NOMO-1 (cell line): ENCODE results near the gene STRA8.

Experiments
- DNase-seq, 2 experiments: peaks; one replicate each; lab custom pipeline; 2025; ENCODE audit not compliant: unreplicated experiment in 2 of 2; lab: John Stamatoyannopoulos, UW

STRA8 gene, protein sequence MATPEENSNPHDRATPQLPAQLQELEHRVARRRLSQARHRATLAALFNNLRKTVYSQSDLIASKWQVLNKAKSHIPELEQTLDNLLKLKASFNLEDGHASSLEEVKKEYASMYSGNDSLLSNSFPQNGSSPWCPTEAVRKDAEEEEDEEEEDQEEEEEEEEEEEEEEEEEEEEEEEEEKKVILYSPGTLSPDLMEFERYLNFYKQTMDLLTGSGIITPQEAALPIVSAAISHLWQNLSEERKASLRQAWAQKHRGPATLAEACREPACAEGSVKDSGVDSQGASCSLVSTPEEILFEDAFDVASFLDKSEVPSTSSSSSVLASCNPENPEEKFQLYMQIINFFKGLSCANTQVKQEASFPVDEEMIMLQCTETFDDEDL

DNA sequence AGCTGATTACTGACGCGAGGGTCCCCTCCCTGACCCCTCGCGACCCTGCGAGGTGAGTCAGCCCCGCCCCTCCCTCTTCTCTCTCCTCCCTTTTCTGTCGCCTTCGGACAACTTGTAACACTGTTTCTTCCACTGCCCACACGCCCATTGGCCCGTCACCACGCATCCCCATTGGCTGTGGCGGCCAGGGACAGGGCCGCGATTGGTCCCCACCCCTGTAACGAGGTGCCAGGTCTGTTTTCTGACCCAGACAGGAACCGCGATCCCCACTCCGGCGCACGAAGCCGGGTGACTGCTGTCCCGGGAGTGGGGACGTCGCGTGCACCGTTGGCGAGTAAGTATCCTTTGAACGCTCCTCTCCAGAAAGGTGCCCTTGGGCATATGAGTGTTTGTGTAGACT, at the start of gene STRA8:
TSS of gene STRA8 (plus strand) at position 269 of the 400 bp plus-strand sequence. CDS start 6,687 bp downstream, outside the sequence.
- DNase-seq = no peak

DNA sequence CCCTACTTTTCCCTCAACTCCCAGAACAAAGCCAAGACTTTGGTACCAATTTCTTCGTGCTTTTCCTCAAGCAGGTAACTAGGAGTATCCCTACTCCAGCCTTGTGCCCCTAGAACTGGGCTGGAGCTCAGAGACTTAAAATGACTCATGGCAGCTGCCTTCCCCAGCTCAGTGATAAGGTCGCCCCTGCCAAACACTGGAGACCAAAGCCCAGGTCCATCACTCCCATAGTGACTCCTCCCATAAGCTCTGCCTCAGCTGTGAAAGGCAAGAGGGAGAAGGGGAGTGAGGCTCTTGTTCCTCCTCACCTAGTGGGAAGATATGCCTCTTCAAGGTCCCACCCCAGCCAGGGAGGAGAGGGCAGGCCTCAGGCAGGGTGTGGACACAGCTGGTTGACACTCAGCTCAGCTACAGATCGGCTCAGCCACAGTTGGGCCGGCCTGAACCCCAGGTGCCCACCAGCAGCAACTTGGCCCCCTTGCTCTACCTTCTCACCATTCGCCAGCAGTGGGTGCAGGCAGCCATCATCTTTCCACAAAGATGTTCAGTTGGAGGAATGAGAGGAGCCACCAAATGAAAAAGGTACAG, 49.3 kb upstream of the STRA8 start:
- DNase-seq = no peak

DNA sequence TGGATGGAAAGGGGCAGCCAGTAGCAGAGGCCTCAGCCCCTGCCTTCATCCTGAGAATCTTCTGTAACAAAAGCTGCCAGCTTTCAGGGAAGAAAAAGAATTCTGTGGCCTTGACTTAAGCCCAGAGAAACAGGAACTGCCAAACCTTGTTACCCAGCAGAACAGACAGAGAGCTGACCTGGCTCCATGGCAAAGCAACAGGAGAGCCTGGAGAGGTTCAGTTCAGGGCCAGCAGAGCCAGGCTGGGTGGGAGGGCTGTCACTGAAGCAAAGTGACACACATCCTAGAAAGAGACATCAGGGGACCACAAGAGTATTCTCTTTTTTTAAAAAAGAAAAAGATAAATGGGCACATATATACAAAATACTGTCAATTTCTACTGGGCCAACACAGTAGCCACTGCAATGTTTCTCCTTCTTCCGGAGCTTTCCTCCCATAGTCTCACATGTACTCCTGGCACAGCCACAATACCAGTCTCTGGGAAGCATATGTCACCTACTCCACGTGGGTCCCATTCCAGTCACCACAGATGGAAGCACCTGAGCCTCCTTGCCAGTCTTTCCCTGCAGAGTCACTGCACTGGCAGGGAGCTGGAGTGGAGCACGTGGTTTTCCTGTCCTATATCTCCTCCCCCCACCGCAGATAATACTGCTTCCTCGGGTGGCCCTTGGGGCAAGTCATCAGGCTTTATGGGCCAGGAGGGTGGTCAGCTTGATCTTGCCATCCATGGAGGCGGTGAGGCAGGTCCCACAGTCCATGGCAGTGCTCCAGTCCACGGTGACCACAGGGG, 48.0 kb upstream of the STRA8 start:
- no peak for DNase-seq

DNA sequence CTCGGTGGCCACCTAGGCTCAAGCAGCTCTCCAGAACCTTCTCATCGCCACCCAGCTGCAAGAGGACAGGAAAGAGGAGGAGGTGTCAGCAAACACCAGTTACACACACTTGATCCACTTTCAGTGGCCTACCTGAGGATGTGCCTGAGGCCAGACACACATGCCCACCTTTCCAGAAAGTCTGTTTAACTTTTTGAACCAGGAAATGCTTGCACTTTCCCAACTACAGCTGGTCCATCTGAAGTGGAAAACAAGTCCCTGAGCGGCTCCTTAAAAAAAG, 47.4 kb upstream of the STRA8 start:
- DNase-seq = no peak

DNA sequence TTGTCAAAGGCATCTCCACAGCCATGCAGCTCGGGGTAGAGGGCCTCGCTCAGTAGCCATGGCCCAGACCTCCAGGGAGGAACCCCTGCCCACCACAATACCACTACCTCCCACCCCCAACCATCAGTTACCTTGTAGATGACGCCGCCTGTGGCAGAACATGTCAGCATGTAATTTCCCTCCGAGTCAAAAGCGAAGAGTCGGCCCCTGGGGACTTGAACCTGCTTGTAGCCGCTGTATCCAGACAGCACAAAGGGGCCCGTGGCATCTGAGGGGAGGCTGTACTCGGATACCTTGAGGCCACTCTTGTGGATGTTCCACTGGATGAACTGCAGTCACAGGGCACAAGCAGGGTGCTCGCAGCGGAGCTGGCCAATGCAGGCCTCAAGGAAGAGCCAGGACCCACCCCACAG, 46.8 kb upstream of the STRA8 start:
- DNase-seq = no peak

DNA sequence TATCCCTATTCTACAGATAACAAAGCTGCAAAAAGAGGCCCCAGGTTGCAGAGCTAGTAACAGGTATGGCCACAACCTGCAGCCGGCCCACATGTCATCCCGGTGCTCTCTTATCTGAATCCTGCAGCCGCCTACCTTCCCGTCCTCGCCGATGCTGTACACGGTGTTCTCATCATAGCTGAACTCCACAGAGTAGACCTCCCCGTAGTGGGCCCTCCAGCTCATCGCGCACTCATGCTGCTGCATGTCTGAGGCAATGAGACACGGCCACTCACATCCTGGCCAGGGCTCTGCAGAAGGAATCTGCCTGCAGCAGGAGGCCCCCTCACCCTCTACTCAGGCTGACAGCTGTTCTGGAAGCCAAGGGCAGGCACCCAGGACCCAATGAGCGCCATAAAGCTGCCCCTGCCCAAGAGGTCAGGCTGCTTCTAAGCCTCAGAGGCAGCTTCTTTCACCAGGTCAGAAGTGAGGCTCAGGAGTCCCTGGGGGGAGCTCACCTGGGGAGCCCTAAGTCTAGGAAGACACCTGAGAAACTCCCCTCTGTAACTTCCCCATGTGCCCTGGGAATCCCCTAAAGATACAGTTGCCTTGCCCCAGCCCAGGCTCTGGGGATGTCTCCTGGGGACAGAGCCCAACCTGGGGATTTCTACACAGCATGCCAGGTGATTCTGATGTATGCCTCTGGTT, 45.2 kb upstream of the STRA8 start:
- no peak for DNase-seq

DNA sequence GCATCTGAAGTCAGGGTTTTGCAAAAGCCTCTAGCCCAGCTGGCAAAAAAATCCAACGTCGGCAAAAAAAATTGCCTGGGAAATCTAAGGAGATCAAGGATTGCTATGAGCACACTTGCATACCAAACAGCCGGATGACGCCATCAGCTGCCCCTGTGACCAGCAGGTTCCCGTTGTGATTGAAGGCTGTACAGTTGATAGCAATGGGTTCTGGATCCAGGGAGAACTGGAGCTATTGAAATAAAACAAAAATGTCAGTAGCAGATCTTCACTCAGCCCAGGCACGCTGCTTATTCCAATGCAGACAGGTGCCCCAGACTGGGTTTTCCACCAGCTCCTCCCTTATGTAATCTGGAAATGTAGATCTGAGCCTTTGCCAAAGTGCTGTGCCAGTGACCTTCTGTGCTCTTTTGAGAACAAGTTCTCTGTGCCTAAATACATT, 44.4 kb upstream of the STRA8 start:
- DNase-seq = no peak

DNA sequence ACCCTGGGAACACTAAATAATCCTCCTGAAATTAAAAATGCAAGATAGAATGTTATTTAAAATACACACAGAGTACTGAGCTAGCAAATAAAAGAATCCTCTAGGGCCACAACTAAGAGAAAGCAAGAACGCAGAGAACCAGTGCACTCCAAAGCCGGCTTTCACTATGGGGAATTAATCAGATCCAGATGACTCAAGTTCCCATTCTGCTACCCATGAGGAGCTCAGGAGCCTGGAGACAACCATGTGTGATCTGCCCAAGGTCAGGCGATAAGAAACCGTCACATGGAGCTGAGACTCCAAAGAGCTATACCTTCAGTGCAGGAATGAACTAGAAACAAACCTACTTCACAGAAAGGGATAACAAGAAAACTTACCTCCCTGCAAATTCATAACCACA, 43.7 kb upstream of the STRA8 start:
- no peak for DNase-seq

DNA sequence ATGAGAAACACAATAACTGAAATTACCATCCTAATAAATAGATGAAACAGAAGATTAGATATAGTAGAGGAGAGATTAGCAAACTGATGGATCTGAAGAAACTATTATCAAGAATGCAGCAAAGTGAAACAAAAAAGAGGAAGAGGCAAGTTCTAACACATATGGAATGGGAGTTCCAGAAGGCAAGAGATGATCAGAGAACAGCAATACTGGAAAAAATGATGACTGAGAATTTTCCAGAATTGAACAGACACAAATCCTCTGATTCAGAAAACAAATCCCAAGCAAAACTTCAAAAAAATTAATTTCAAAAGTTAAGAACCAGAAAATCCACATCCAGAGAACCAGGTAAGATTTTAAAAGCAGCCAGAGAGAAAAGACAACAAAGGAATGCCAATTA, 42.9 kb upstream of the STRA8 start:
- DNase-seq = no peak

DNA sequence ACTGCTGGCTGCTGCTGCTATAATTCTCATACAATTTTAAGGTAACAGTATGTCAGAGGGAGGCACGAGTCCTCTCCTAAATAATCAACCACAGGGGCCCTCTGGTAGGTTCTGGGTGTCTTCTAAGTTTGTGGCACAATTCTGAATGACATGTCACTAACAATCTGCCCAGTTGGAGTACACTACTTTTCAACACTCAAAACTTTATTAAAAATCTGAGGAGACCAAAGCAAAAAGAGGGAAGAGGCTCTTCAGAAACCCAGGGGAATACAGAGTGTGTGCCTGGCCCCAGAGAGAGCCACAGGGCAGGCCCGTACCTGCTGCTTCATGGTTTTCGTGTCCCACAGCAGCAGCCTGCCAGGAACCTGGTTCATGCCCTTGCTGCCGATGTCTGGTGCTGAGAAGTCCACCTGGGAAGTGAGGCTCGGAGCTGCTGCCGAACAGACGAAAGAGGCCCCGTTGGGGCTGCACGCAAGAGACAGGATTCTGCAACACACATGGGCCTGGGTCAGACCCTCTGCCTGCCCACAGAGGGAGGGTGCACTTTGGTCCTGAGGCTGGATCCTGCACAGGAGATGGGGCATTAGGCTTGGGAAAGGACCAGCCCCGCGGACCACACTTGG, 40.6 kb upstream of the STRA8 start:
- no peak for DNase-seq

DNA sequence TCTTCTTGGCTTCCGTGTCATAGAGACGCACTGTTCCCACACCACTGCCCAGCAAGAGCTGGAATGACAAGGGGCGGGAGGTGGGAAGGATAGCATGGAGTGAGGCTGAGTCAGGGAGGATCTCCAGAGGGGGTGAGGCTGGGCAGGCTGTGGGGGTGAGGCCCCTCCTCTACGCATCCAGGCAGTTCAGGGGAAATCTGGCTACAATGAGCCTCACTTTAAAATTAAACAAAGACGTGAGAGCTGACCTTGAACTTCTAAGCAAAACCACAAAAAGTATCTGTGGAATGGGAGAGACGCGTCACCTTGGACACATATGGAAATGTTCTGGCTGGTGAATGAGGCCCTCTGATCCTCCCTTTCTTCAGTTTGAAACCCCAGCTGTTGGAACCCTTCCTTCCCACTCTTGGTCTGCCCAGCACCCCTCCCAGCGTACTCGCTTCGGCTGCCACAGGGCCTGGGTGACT, 40.0 kb upstream of the STRA8 start:
- DNase-seq = no peak

DNA sequence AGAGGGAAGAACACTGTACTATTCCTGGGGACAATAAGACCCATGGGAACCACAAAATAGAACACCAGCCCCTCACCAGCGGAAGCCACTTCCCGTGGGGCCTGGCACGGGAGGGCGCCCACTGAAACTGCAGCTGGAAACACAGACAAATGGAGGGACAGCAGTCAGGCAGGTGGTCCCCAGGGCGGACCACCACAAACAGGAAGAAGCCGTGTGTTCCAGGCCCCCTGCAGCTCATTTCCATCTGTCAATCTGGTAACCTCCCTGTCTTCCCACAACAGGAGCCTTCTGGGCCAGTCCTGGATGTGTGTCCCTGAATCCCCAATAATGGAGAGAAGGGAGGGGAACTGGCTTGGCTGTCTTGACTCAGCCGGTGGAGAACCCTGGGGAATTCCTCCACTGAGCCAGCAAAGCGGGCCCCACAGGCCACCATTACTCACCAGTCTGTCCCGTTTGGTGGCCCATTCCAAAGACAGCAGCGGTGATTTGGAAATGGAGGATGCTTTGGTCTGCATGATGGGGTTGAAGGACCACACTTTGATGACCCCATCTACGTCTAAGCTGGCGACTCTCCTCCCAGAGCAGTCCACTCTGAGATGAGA, 39.0 kb upstream of the STRA8 start:
- DNase-seq = no peak

DNA sequence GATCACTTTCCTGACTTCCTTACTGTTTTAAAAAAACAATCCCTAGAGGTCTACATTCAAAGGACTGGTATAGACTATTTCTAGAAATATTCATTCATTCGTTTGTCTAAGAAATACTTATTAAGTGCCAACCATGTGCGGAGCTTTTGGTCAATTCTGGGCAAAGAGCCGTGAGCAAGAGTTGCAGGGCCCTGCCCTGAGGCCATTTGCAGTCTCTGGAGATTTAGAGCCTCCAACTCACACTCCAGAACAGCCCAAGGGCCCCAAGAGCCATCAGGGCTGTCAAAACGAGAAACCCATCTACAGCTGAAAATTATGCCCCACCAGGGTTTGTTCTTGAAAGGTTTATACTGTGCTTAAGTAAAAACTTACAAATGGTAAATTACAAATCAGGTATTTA, 38.5 kb upstream of the STRA8 start:
- DNase-seq = no peak

DNA sequence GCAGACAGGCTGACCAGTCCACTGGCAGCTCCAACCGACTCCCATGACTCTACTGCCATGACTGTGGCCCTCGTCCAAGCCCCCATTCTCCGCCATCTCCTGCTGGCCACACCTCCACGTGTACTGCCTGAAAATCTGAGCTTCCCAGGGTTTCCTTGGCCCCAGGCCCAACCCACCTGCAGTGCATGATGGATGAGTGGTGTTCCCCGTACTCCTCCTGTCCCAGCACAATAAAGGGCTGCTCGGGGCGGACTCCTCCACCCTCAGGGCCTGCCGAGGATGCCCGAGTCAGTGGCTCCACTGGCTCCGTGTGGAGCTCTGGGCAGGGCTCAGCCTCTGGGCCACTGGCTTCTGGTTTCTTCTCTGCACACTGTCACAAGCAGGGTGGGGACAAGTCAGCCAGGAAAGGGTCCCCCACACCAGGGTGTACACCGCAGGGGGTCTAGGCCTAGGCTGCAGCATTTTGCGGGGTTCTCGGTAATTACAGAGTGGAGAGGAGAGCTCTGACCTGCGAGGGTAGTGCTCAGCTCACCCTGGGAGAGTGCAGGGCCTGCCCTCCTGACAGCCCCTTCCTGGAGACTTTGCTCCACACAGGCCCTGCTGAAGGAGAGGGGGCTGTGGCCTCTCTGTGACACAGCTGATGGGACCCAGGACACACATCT, 37.5 kb upstream of the STRA8 start:
- DNase-seq = no peak

DNA sequence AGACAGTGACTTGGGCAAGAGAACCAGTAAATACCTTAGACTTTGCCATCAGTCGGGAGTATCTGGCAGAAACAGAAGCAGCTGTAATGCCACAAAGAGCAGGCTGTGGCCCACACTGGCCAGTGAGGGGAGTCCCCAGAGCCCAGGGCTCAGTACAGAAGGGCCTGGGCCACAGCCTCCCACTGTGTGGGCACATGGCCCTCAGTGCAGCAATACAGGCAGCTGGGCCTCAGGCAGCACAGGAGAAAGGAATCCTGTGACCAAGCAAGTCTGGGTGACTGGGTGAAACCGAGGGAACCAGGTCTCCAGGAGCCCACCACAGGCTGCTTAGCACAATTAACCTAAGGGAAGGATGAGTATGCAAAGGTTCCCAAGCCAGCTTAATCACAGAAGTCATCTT, 36.3 kb upstream of the STRA8 start:
- DNase-seq = no peak

DNA sequence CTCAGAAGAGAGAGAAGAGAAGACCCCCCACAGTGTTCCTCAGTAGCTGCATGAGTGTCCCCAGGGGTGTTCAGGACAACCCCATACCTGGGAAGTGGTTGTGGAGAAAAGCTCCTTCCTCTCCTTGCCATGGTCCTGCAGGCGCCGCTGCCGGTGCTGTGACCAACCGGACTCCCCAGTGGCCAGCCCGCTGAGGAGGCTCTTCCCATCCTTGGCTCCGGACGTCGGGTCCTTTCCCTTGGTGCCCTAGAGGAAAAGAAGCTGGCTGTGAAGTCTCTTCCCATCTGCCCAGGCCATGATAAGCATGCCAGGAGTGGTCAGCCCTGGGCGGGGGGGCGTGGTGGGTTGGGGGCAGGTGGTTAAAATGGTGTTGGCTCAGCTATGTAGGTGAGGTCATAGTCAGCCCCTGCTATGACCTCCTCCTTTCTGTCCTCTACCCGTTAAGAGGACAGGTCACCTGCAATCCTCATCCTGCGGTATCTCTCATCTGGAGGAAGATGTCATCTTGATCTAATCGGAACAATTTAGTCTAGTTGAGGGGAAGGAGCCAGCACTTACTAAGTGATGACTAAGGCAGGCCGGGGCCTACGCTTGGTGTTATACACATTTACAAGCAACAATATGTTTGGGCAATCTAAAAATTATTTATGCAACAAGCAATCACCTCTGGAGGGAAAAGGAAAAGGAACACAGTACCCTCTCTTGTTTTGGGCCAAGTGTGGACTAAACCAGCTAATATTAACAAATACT, 35.6 kb upstream of the STRA8 start:
- no peak for DNase-seq

DNA sequence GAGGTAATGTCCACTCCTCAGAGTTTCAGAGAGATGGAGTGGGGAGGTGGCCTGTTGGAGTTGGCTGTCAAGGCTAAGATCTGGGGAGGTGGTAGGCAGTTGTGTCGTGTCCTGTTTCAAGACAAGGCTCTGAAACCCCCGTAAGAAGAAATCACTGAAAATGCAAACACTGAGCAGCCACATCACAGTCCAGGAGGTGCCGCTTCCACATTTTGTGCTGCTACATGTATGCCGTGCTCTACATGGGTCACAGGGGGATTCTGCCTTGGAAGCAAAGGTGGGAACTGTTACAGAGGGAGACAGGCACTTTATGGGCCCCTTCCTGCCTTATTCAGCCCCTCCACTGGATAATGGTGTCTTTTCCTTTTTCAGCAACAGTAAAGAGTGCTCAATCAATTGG, 34.2 kb upstream of the STRA8 start:
- DNase-seq = no peak

DNA sequence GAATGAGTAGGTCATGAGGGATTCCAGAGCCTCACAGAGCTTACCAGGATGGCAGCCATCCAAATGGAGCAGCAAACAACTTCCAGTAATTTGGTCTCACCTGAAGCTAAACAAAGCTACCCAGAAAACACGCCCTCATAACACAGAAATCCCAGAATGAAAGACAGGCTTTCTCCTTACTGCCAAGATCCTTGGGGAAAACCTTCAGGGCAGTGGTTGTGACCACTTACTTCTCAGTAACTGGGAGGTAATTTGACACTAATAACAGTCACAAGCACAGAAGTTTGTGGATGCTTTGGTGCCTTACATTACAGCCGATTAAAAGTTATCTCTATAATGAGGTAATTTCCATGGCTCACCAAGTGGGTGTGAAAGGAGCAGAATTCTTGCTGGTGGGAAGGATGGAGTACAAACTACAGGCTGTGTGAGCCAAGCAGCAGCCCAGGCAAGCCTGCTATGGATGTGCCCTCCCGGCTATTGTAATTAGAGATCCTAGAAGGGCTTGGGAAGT, 32.8 kb upstream of the STRA8 start:
- DNase-seq = no peak

DNA sequence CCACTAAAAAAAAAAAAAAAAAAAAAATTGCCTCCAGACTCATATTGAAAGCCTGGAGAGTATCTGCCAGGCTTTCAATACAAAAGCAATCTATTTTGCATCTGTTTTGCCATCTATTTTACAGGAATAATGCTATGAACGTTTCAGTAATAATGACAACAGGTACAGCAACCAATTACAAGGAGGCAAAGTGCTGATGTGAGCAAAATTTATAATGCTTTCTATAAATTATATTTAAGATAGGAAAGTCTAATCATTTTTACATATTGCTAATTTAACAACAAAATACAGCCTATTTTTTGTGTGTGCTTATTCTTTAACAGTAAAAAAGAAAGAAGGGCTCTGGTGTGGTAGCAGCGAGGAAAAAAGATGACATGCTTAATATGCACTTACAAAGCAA, 32.3 kb upstream of the STRA8 start:
- no peak for DNase-seq
